ENCODE measurements around the gene MITF. TPM values are rescaled to one million over a fixed set of nuclear protein-coding genes. Genes with fewer than 3 reads are reported as not detected.

The MITF gene
- total RNA-seq, 2 experiments from 2014 or later, result 0.10 TPM; not detected in 1

- Mint-ChIP-seq H3K27ac (no peak overlapping the region), H3K4me3 (no peak overlapping the region), H3K9me3 (no peaks in the 10 kb centered on the region), H3K27me3 (no peaks in the 10 kb centered on the region), H3K4me1 (no peaks in the 10 kb centered on the region), H3K36me3 (ENCODE audit: low read depth) (no peaks in the 10 kb centered on the region)
- DNase-seq, result no peak
- POLR2A ChIA-PET, result no interaction called here
- CTCF ChIA-PET, result no interaction called here
These were observed 87.9 kb downstream of the MITF start for GRCh38 chr3:69827127-69827526.

DNA sequence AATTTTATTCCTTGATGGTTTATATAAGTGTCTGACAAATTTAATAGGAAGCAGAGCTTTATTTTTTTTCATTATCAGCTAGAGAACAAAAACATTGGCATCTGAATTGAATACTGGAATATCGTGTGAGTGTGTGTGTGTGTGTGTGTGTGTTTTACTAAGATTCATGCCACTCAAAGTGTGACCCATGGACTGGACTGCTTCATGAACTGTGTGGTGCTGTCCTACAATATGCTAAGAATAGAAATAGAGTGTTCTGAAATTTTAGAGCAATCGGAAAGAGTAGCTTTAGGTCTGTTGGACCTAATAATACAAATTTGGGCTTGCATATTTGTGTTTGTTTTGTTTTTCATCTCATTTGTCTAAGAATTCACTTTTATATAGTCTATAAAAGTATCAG is 89.6 kb downstream of the MITF start:
- peaks cover 8% of the 10 kb centered on the region for H3K9me3 Mint-ChIP-seq
- no peaks in the 10 kb centered on the region for H3K27me3 Mint-ChIP-seq
- H3K4me3 Mint-ChIP-seq, result no peak overlapping the region
- CTCF ChIA-PET, result no interaction called here
- H3K4me1 Mint-ChIP-seq, result no peaks in the 10 kb centered on the region
- H3K27ac Mint-ChIP-seq, result no peak overlapping the region
- no peaks in the 10 kb centered on the region for H3K36me3 Mint-ChIP-seq (ENCODE audit: low read depth)
- POLR2A ChIA-PET, result no interaction called here
- no peak for DNase-seq

- Mint-ChIP-seq H3K36me3 (ENCODE audit: low read depth) (no peaks in the 10 kb centered on the region), H3K4me3 (no peak overlapping the region), H3K4me1 (no peaks in the 10 kb centered on the region), H3K27me3 (no peaks in the 10 kb centered on the region), H3K27ac (no peak overlapping the region), H3K9me3 (peaks cover 11% of the 10 kb centered on the region)
- ChIA-PET CTCF (no interaction called here), POLR2A (no interaction called here)
- no peak for DNase-seq
These were observed 90.9 kb downstream of the MITF start for GRCh38 chr3:69830147-69830546.

GRCh38 chr3:69831737-69832136 is 92.5 kb downstream of the MITF start:
- Mint-ChIP-seq H3K9me3 (peaks cover 12% of the 10 kb centered on the region), H3K4me1 (no peaks in the 10 kb centered on the region), H3K36me3 (ENCODE audit: low read depth) (no peaks in the 10 kb centered on the region), H3K27ac (no peak overlapping the region), H3K4me3 (no peak overlapping the region), H3K27me3 (no peaks in the 10 kb centered on the region)
- ChIA-PET CTCF (no interaction called here), POLR2A (no interaction called here)
- DNase-seq, result no peak

DNA sequence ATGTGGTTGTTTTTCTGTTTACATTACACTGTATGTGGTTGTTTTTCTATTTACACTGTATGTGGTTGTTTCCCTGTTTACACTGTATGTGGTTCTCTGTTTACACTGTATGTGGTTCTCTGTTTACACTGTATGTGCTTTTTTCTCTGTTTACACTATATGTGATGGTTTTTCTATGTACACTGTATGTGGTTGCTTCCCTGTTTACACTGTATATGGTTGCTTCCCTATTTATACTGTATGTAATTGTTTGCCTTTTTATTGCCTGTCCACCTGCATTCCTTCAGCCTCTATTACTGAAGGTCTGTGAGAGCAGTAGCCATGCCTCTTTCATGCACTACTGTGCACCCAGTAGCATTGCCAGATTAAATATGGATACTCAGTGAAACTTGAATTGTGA is 94.3 kb downstream of the MITF start:
- DNase-seq, result no peak
- CTCF ChIA-PET, result no interaction called here
- H3K27me3 Mint-ChIP-seq, result no peaks in the 10 kb centered on the region
- H3K4me1 Mint-ChIP-seq, result no peaks in the 10 kb centered on the region
- H3K4me3 Mint-ChIP-seq, result no peak overlapping the region
- H3K9me3 Mint-ChIP-seq, result peaks cover 12% of the 10 kb centered on the region
- no peak overlapping the region for H3K27ac Mint-ChIP-seq
- POLR2A ChIA-PET, result no interaction called here
- H3K36me3 Mint-ChIP-seq (ENCODE audit: low read depth), result no peaks in the 10 kb centered on the region

- Mint-ChIP-seq H3K36me3 (ENCODE audit: low read depth) (no peaks in the 10 kb centered on the region), H3K4me1 (no peaks in the 10 kb centered on the region), H3K4me3 (no peak overlapping the region), H3K9me3 (peaks cover 5% of the 10 kb centered on the region), H3K27me3 (no peaks in the 10 kb centered on the region), H3K27ac (no peak overlapping the region)
- ChIA-PET POLR2A (no interaction called here), CTCF (no interaction called here)
- DNase-seq, result no peak
These were observed 99.0 kb downstream of the MITF start for GRCh38 chr3:69838217-69838616.

DNA sequence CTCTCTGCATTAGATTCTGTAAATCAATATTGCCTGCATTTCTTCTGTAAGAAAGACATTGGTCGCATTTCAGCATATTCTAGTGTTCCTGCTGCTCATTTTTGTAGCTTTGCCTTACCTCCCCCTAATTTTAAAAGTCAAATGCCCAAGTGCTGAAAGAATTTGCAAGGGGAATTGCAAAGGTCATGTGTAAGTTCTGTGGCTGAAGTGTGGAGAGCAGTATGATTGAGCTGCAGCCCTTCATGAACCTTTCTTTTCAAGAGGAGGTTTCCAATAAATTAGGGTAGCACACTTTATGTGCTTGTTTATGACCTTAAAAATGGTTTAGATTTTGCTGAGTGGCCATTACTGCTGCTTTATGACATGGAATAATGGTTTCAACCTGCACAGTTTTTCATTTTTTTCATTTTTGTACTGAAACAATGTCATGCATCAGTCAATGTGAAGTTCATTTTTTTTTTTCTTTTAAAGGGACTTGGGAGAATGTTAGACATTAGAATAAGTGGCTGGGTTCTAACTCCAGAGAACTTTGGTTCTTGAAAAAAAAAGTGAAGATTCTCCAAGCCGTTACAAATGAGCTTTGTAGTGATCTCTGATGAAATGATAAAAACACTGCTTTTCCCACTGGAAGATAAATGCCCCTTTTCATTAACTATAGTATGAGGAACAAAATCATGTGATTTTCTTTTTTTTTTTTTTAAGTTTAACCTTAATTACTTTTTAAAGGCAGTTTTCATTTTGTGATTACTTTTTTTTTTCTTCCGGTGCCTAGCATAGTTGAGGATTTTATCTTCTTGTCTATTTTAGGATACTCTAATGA is 99.6 kb downstream of the MITF start:
- Mint-ChIP-seq H3K4me3 (no peak overlapping the region), H3K4me1 (no peaks in the 10 kb centered on the region), H3K36me3 (ENCODE audit: low read depth) (no peaks in the 10 kb centered on the region), H3K27ac (no peak overlapping the region), H3K9me3 (peaks cover 5% of the 10 kb centered on the region), H3K27me3 (no peaks in the 10 kb centered on the region)
- ChIA-PET CTCF (no interaction called here), POLR2A (no interaction called here)
- no peak for DNase-seq

- H3K4me3 Mint-ChIP-seq, result no peak overlapping the region
- no peak overlapping the region for H3K27ac Mint-ChIP-seq
- CTCF ChIA-PET, result no interaction called here
- no peak for DNase-seq
- POLR2A ChIA-PET, result no interaction called here
- H3K27me3 Mint-ChIP-seq, result no peaks in the 10 kb centered on the region
- H3K36me3 Mint-ChIP-seq (ENCODE audit: low read depth), result no peaks in the 10 kb centered on the region
- H3K9me3 Mint-ChIP-seq, result no peaks in the 10 kb centered on the region
- H3K4me1 Mint-ChIP-seq, result no peaks in the 10 kb centered on the region
These were observed 103.1 kb downstream of the MITF start for GRCh38 chr3:69842351-69842750.

GRCh38 chr3:69842789-69843188 is 103.5 kb downstream of the MITF start:
- Mint-ChIP-seq H3K36me3 (ENCODE audit: low read depth) (no peaks in the 10 kb centered on the region), H3K4me3 (no peak overlapping the region), H3K27me3 (no peaks in the 10 kb centered on the region), H3K9me3 (no peaks in the 10 kb centered on the region), H3K27ac (no peak overlapping the region), H3K4me1 (no peaks in the 10 kb centered on the region)
- POLR2A ChIA-PET, result no interaction called here
- CTCF ChIA-PET, result no interaction called here
- DNase-seq, result no peak

GRCh38 chr3:69844706-69845105 is 105.4 kb downstream of the MITF start:
- no peak overlapping the region for H3K4me3 Mint-ChIP-seq
- H3K36me3 Mint-ChIP-seq (ENCODE audit: low read depth), result no peaks in the 10 kb centered on the region
- no peaks in the 10 kb centered on the region for H3K27me3 Mint-ChIP-seq
- no peaks in the 10 kb centered on the region for H3K4me1 Mint-ChIP-seq
- ChIA-PET CTCF (no interaction called here), POLR2A (no interaction called here)
- no peaks in the 10 kb centered on the region for H3K9me3 Mint-ChIP-seq
- H3K27ac Mint-ChIP-seq, result no peak overlapping the region
- DNase-seq, result no peak

DNA sequence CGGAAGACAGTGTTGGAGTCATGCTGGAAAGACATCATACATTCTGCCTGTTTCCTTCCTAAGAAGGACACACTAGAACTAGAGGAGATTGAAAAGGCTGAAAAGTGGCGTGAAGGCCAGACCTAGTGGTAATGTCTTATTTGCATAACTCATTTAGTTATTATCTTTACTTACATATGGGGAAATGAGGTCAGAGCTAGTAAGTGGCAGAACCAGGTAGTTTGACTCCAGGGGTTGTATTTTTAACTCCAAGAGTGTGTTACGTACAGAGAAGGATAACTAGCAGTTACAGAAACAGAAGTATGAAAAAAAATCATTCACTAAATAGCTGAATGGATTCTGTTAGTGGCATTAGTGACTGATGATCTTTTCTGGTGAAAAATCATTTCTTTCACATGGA is 108.0 kb downstream of the MITF start:
- no peak for DNase-seq
- H3K27me3 Mint-ChIP-seq, result peaks cover 2% of the 10 kb centered on the region
- H3K27ac Mint-ChIP-seq, result no peak overlapping the region
- ChIA-PET POLR2A (no interaction called here), CTCF (interaction anchor here (0.7 kb wide), 1 partner anchor 1567 kb away, joined by 3 read pairs; no protein-coding TSS in a partner anchor)
- no peaks in the 10 kb centered on the region for H3K4me1 Mint-ChIP-seq
- no peak overlapping the region for H3K4me3 Mint-ChIP-seq
- H3K9me3 Mint-ChIP-seq, result no peaks in the 10 kb centered on the region
- H3K36me3 Mint-ChIP-seq (ENCODE audit: low read depth), result no peaks in the 10 kb centered on the region

- CTCF ChIA-PET, result no interaction called here
- DNase-seq, result no peak
- POLR2A ChIA-PET, result no interaction called here
- no peaks in the 10 kb centered on the region for H3K4me1 Mint-ChIP-seq
- H3K27me3 Mint-ChIP-seq, result peaks cover 2% of the 10 kb centered on the region
- no peak overlapping the region for H3K27ac Mint-ChIP-seq
- H3K9me3 Mint-ChIP-seq, result no peaks in the 10 kb centered on the region
- no peak overlapping the region for H3K4me3 Mint-ChIP-seq
- no peaks in the 10 kb centered on the region for H3K36me3 Mint-ChIP-seq (ENCODE audit: low read depth)
These were observed 108.8 kb downstream of the MITF start for GRCh38 chr3:69848113-69848512.

DNA sequence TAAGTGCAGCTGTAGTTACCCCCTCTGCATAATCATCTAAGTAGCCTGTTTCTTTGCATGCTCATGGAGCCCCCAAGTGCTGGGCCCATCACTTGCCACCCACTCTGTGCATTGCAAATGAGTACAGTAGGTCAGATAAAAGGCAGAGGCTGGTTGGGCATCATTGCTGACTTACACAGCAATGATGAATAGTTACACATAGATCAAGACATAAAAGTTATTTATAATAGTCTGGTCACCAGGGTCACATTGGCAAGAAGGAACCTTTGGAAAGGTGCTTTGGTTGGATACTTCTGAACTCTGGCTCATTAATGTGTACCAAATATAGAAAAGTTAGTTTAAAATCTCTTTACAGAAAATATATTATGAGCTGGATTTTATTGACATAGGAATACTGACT is 111.6 kb downstream of the MITF start:
- Mint-ChIP-seq H3K9me3 (no peaks in the 10 kb centered on the region), H3K4me3 (no peak overlapping the region), H3K36me3 (ENCODE audit: low read depth) (no peaks in the 10 kb centered on the region), H3K4me1 (no peaks in the 10 kb centered on the region), H3K27me3 (peaks cover 9% of the 10 kb centered on the region), H3K27ac (no peak overlapping the region)
- ChIA-PET CTCF (no interaction called here), POLR2A (no interaction called here)
- no peak for DNase-seq

GRCh38 chr3:69853027-69853426 is 113.8 kb downstream of the MITF start:
- no peak overlapping the region for H3K27ac Mint-ChIP-seq
- no peaks in the 10 kb centered on the region for H3K9me3 Mint-ChIP-seq
- ChIA-PET CTCF (no interaction called here), POLR2A (no interaction called here)
- peaks cover 12% of the 10 kb centered on the region for H3K27me3 Mint-ChIP-seq
- H3K4me1 Mint-ChIP-seq, result no peaks in the 10 kb centered on the region
- no peak overlapping the region for H3K4me3 Mint-ChIP-seq
- H3K36me3 Mint-ChIP-seq (ENCODE audit: low read depth), result no peaks in the 10 kb centered on the region
- DNase-seq, result no peak
